Subcutaneous abdominal adipose tissue (tissue), 5 donors: Measurements from ENCODE around the gene TMEM232.
"Not testable (repeated sequence)": the region's sequence is repeated elsewhere in the genome, so short reads cannot be mapped to it uniquely, and the experiment has no call there.

Source experiments
- H3K27ac ChIP-seq: one replicate; pipeline ENCODE4 v1.7.0; 2013; ENCODE audit warnings: low read depth, mild to moderate bottlenecking, inconsistent platforms, low read length, moderate library complexity
- H3K27me3 ChIP-seq, 5 donors: one replicate each; pipeline ENCODE4 v1.7.0; 2013; ENCODE audit warnings: low read length in 5 of 5, inconsistent platforms in 1 of 5; ENCODE audit not compliant: control insufficient read depth in 5 of 5, insufficient read depth in 4 of 5
- H3K36me3 ChIP-seq, 5 donors: one replicate each; pipeline ENCODE4 v1.7.0; 2013; ENCODE audit warnings: low read length in 5 of 5; ENCODE audit not compliant: control insufficient read depth in 5 of 5, insufficient read depth in 5 of 5
- H3K4me1 ChIP-seq, 5 donors: one replicate each; pipeline ENCODE4 v1.7.0; 2013; ENCODE audit warnings: low read length in 5 of 5, mild to moderate bottlenecking in 3 of 5, moderate library complexity in 1 of 5; ENCODE audit not compliant: control insufficient read depth in 5 of 5, insufficient read depth in 5 of 5
- H3K4me3 ChIP-seq, 5 donors: one replicate each; pipeline ENCODE4 v1.7.0; 2013; ENCODE audit warnings: low read length in 5 of 5, low read depth in 1 of 5
- H3K9ac ChIP-seq, 5 donors: one replicate each; pipeline ENCODE4 v1.7.0; 2013; ENCODE audit warnings: low read length in 5 of 5, mild to moderate bottlenecking in 4 of 5, moderate library complexity in 3 of 5
- H3K9me3 ChIP-seq, 5 donors: one replicate each; pipeline ENCODE4 v1.7.0; 2013; ENCODE audit warnings: low read length in 5 of 5; ENCODE audit not compliant: control insufficient read depth in 5 of 5
- donor health status: healthy.
- donor health status: healthy.
- donor health status: healthy.
- donor health status: healthy.
- donor health status: healthy.

The TMEM232 gene

DNA sequence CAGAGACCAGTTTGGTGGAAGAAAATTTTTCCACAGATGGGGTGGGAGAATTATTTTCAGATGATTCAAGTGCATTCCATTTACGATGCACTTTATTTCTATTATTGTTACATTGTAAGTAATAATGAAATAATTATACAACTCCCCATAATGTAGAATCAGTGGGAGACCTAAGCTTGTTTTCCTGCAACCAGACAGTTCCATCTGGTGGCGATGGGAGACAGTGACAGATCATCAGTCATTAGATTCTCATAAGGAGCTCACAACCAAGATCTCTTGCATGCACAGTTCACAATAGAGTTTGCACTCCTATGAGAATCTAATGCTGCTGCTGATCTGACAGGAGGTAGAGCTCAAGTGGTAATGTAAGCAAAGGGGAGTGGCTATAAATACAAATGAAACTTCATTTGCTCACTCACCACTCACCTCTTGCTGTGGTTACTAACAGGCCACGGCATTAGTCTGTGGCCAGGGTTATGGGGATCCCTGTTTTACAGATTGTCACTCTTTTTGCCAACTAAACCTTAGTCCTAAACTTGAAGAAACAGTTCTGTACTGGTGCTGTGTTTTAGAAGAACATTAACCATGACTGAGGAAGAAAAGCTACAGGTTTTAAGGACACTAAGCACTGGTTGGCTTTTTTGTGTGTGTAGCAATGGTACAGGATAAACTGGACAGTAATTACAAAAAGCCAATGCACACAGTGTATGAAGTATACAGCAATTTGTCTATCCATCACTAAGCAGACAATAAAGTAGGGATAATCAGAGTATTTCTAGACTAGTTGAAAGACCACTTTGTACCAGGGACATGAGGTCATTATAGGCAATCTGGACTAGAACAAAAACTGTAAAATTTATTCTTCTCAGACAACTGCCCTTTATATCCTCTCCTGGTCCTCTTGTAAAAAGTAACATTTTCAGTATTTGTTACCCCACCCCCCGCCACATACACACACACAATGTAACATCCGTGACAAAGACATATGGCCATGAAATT lies 9.9 kb downstream of the TMEM232 start:
- H3K4me3 ChIP-seq = no peak overlapping the region

DNA sequence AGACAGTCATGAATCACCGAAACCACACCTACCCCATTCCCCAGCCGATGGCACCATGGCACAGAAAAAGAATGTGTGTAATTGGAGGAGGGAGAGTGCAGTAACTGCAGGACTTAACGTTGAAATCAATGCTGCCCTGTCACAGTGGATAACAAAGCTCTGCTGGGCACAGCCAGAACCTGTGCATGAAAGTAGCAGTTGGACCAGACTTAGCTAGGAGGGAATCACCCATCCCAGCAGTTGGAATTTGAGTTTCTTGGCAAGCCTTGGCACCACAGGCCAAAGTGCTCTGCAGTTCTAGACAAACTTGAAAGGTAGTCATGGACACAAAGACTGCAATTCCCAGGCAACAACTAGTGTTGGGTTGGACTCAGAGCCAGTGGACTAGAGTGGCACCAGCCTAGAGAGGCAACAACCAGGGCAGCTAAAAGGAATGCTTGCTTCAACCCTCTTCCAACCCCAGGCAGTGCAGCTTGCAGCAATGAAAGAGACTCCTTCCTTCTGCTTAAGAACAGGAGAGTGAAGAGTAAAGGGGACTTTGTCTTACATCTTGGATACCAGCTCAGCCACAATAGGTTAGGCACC lies 19.1 kb downstream of the TMEM232 start:
- H3K27me3 ChIP-seq = no peaks in the 10 kb centered on the region
- H3K4me3 ChIP-seq = no peak overlapping the region
- no peaks in the 10 kb centered on the region for H3K36me3 ChIP-seq
- H3K27ac ChIP-seq = no peak overlapping the region
- H3K4me1 ChIP-seq = no peaks in the 10 kb centered on the region
- H3K9ac ChIP-seq = no peak overlapping the region
- no peaks in the 10 kb centered on the region for H3K9me3 ChIP-seq

More for the DNA sequence above, 9.9 kb downstream of the TMEM232 start:
- no peaks in the 10 kb centered on the region for H3K9me3 ChIP-seq
- H3K9ac ChIP-seq = no peak overlapping the region
- H3K36me3 ChIP-seq = no peaks in the 10 kb centered on the region
- no peak overlapping the region for H3K27ac ChIP-seq
- no peaks in the 10 kb centered on the region for H3K27me3 ChIP-seq
- H3K4me1 ChIP-seq = no peaks in the 10 kb centered on the region

DNA sequence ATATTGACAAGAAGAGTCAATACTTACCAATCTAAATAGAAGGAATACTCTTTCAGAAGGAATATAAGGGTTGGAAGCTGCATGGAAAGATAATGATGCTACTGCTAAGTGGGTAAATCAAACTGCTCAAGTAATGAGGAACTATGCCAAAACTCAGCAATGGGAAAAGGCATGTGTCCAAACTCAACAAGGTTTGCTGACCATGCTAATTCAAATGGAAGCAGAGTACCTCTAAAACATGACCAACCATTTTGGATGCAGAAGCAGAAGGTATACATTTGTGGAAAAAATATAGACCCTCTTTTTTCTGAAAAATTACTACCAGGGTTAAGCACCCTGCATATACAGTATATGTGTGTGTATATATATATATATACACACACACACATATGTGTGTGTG lies 21.1 kb downstream of the TMEM232 start:
- Histone ChIP-seq H3K4me1 (no peaks in the 10 kb centered on the region), H3K9me3 (no peaks in the 10 kb centered on the region), H3K27me3 (no peaks in the 10 kb centered on the region), H3K36me3 (no peaks in the 10 kb centered on the region), H3K27ac (no peak overlapping the region), H3K9ac (no peak overlapping the region), H3K4me3 (no peak overlapping the region)

DNA sequence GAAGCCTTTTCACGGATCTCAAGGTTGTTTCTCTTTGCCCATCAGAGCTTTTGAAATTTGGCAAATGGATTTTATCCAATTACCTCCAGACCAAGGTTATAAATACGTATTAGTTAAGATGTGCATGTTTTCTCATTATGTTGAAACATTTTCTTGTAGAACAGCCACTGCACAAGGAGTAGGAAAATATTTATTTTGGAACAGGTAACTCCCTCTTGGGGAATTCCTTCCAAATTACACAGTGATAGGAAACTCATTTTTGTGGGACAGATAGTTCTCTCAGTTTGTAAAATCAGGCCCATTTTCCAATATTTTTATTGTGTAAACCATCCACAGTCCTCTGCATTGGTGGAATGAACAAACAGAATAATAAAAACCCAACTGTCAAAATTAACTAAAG lies 23.0 kb downstream of the TMEM232 start:
- H3K4me3 ChIP-seq = no peak overlapping the region
- H3K4me1 ChIP-seq = no peaks in the 10 kb centered on the region
- no peaks in the 10 kb centered on the region for H3K36me3 ChIP-seq
- H3K27me3 ChIP-seq = no peaks in the 10 kb centered on the region
- no peaks in the 10 kb centered on the region for H3K9me3 ChIP-seq
- H3K27ac ChIP-seq = no peak overlapping the region
- H3K9ac ChIP-seq = no peak overlapping the region

DNA sequence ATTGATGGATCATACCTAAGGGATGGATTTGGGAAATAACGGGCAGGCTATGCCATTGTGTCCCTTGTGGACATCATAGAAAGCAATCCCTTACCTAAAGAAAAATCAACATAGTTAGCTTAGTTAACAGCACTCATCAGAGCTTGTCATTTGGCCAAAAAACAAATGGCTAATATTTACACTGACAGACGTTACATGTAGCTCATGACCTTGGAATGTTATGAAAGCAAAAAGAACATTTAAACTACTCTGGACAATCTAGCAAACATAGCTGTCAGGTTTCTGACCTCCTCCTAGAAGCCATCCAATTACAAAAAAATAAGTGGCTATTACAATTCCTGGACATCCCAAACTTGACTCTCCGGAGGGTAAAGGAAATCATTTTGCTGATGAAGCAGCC lies 23.8 kb downstream of the TMEM232 start:
- no peaks in the 10 kb centered on the region for H3K36me3 ChIP-seq
- H3K27me3 ChIP-seq = no peaks in the 10 kb centered on the region
- no peak overlapping the region for H3K9ac ChIP-seq
- H3K9me3 ChIP-seq = no peaks in the 10 kb centered on the region
- H3K4me3 ChIP-seq = no peak overlapping the region
- H3K27ac ChIP-seq = no peak overlapping the region
- no peaks in the 10 kb centered on the region for H3K4me1 ChIP-seq

DNA sequence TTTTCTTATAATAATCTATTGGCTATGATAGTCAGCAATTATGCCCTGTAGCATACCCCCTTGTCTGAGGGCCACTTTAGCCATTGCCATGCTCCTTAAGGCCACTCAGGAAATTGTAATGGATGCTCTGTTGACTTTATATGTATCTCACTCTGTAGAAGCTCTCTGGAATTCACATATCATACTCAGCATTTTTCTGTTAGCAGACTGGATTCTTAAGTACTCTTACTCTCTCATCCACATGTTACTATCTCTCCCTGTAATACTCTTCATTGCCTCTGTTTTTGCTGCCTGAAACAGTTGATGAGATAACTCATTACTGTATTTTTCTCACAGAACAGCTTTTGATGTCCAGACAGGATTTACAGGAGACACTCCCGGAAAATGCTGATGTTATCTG lies 24.2 kb downstream of the TMEM232 start:
- Histone ChIP-seq H3K9ac (no peak overlapping the region), H3K27ac (no peak overlapping the region), H3K4me3 (no peak overlapping the region), H3K4me1 (no peaks in the 10 kb centered on the region), H3K27me3 (no peaks in the 10 kb centered on the region), H3K9me3 (no peaks in the 10 kb centered on the region), H3K36me3 (no peaks in the 10 kb centered on the region)

DNA sequence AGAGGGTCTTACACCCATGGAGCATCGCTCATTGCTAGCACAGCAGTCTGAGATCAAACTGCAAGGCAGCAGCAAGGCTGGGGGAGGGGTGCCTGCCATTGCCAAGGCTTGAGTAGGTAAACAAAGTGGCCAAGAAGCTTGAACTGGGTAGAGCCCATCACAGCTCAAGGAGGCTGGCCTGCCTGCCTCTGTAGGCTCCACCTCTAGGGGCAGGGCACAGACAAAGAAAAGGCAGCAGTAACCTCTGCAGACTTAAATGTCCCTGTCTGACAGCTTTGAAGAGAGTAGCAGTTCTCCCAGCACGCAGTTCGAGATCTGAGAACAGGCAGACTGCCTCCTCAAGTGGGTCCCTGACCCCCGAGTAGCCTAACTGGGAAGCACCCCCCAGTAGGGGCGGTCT lies 33.8 kb downstream of the TMEM232 start:
- H3K4me3 ChIP-seq, H3K36me3 ChIP-seq, H3K9ac ChIP-seq, H3K4me1 ChIP-seq, H3K27ac ChIP-seq, H3K27me3 ChIP-seq, H3K9me3 ChIP-seq: not testable (repeated sequence)

DNA sequence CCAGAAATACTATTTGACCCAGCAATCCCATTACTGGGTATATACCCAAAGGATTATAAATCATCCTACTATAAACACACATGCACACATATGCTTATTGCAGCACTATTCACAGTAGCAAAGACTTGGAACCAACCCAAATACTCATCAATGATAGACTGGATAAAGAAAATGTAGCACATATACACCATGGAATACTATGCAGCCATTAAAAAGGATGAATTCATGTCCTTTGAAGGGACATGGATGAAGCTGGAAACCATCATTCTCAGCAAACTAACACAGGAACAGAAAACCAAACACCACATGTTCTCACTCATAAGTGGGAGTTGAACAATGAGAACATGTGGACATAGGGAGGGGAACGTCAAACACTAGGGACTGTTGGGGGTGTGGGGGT lies 35.9 kb downstream of the TMEM232 start:
- not testable (repeated sequence) for H3K27me3 ChIP-seq, H3K4me1 ChIP-seq, H3K27ac ChIP-seq, H3K9me3 ChIP-seq, H3K36me3 ChIP-seq, H3K4me3 ChIP-seq, H3K9ac ChIP-seq

DNA sequence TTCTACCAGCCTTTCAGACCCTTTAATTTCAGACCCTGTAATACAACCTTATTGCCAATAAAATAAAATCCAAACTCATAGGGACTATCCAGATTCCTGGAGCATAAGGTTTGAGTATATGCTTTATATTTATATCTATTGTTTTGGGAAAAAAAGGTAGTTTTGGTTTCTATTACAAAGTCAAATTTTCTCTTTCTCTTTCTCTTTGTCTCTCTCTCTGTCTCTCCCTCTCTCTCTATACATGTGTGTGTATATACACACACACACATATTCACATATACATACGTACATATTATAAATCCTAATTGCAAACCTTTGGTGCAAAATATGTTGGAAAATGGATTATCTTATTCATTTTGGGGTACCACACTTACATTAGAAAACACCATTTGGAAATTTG lies 39.0 kb downstream of the TMEM232 start:
- no peaks in the 10 kb centered on the region for H3K4me1 ChIP-seq
- H3K36me3 ChIP-seq = peaks cover 0 to 2% (median 0%) of the 10 kb centered on the region in 5 donors
- peaks cover 0 to 2% (median 0%) of the 10 kb centered on the region in 5 donors for H3K9me3 ChIP-seq
- H3K4me3 ChIP-seq = no peak overlapping the region
- no peaks in the 10 kb centered on the region for H3K27me3 ChIP-seq
- no peak overlapping the region for H3K9ac ChIP-seq
- H3K27ac ChIP-seq = no peak overlapping the region

DNA sequence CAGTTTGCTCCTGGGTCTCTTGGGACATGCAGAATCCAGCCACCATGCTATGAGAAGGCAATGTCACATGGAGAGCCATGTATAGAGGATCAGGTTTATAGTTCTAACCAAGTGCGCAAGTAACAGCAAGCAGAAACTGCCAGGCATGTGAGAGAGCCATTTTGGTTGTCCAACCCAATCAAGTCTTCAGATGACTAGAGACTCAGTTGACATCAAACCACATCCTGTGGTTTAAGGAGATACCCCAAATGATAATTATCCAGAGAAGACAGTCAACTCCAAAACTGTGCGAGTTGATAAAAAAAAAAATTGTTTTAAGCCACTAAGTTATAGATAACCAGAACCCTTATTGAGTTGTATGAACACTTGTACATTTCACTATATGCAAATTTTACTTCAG lies 40.2 kb downstream of the TMEM232 start:
- H3K4me3 ChIP-seq = no peak overlapping the region

More for the DNA sequence above, 40.2 kb downstream of the TMEM232 start:
- Histone ChIP-seq H3K27me3 (no peaks in the 10 kb centered on the region), H3K36me3 (peaks cover 0 to 2% (median 0%) of the 10 kb centered on the region in 5 donors), H3K9me3 (no peaks in the 10 kb centered on the region), H3K4me1 (no peaks in the 10 kb centered on the region), H3K27ac (no peak overlapping the region), H3K9ac (no peak overlapping the region)
